ENCODE data around the gene PKD1L1.

Gene PKD1L1

DNA sequence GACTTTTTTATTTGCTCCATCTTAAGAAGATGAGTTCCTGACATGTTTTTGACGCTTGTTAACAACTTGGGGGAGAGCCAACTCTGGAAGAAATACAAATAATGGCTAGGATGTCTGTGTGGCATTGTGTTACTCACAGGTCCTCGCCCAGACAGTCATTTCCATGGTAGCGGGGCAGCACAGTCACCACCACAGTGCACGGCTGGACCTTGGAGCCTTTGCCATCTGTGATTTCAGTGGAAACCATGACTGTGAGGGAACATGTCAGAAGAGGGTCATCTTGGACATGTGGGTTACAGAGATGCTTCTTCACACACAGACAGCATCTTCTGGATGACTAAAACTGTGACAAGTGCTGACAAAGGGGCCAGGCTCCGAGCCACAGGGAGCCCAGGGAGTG is 74.5 kb downstream of the PKD1L1 start:
- DNase-seq, result no peak

GRCh38 chr7:47867286-47867685 is 81.0 kb downstream of the PKD1L1 start:
- DNase-seq, result no peak

GRCh38 chr7:47866120-47866519 is 82.1 kb downstream of the PKD1L1 start:
- no peak for DNase-seq

- peak; percentile 5 for DNase-seq
Measured at GRCh38 chr7:47852330-47853245, 95.7 kb downstream of the PKD1L1 start.

DNA sequence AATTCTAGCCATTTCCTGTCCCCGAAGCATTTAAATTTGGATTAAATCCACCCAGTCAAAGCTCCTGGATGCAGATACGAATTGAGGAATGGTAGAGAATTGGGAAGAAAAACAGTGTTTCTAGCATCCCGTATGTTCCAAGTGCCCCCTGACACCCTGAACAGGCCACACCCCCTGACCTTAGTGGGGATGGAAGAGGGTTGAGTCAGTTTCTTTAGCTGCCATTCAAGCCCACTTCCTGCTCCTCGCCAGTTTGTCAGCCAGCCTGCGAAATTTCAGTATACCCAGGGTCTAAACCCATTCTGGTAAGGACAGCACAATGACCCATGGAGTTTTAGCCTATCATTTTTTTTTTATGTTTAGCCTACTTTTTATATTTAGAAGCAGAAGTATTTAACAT is 101.1 kb downstream of the PKD1L1 start:
- no peak for DNase-seq

GRCh38 chr7:47846138-47846836 is 102.0 kb downstream of the PKD1L1 start:
- no peak for DNase-seq

DNA sequence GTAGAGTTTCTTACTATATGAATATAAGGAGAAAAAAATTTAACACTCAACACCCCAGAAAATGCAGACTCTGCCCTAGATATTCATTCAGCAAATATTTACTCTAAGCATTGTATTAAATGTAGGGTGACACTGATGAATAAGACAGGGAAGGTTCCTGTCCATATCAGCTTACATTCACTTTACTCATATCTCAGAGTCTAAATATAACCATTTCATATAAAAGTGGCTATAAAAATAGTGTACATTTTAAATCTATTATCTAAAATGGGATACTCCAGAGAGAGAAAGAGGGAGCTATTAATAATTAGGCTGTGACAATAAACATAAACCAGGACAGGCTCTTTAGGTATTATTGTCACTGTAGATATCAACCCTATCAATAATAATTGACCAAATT is 104.0 kb downstream of the PKD1L1 start:
- no peak for DNase-seq

DNA sequence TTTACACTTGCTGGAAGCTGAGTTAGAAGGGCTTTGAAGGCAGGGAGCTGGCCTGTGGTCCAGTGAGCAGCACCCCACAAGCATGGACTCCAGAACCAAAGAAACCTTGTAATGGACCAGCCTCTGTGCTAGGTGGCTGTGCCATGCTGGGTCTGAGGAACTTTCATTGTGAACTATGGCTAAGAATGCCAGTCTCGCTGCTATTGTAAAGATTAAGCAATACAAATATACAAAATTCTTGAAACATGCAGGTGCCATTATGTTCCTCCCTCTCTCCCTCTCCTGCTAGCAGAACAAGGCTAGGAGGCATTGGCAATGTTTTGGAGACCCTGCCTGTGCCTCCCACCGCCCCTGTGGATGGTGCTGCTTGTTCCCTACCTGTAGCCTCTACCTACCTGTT is 105.0 kb downstream of the PKD1L1 start:
- no peak for DNase-seq

GRCh38 chr7:47839381-47839780 is 108.9 kb downstream of the PKD1L1 start:
- no peak for DNase-seq

GRCh38 chr7:47837826-47838225 is 110.4 kb downstream of the PKD1L1 start:
- DNase-seq, result no peak

DNA sequence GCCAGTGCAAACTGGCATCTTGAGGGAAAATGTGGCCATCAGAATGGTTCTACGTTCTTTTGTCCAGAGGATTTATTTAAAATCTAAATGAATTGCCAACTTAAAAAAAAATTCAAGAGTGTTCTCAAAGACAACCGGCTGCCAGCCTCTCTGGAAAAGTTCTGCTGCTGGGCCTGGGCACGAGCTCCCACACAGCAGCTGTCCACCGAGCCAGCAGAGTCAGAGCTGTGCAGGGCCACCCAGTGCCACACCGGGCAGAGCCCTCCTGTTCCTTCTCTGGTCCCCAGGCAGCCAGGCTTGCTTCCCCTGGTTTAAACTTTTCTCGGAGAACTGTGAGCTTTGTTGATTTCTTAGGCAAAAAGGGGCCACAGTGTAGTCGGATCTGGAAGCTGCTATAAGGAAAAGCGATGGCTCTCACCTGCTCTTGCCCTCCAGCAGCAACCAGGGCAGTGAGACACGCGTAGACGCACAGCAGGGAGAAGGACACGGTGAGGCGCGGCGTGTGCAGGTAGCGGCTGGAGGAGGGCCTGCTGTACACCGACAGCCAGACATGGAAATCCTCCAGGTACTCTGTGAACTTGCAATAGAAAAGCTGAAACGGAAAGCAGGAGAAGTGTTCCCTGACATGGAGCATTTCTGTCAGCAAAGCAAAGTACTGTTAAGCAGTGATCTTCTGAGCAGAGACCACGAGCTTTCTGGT is 111.6 kb downstream of the PKD1L1 start:
- DNase-seq, result no peak

GRCh38 chr7:47836080-47836479 is 112.2 kb downstream of the PKD1L1 start:
- DNase-seq, result no peak

DNA sequence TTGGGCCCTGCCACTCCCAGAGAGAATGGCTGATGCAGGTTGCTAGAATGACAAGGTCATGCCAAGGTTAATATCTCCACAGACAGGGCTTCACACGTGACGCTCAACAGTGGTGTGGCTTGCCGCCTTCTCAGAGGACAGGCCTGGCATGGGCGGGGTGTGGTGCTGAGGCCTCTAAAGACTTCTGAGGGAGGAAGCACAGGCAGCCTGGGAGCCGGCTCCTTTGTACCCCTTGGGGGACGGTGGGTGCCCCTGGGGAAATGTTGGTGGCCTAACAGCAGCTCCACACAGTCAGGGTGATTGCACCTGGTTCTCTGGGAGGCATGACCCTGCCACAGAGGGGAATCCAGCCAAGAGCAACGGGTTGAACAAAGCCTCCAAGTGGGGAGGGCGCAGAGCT is 115.1 kb downstream of the PKD1L1 start:
- no peak for DNase-seq

DNA sequence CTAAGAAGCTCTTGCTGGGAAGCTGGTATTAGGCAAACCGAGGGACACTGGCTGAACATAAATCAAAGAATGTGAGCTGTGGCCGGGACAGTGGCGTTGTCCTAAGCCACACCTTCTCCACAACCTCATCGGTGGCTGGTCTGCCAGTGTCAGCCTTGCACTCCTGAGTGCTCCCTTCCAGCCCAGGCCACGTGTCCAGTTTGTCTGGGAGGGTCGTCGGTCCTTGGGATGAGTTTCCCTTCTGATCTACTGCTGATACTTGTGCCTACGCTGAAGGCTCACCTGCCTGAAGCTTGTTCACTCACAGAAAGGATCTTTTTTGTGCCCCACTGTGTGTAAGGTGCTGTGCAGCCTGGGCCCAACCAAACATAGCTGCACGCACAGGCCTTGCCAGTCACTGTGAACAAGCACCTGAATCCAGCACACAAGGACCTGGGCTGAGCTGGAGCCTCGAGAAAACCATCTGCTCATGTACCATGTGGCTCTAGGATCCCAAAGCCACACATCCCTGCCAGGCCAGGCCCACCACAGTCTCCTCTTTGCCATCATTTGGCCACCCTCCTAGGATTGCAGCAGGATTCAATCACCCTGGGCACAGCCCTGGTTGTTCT is 116.1 kb downstream of the PKD1L1 start:
- DNase-seq, result no peak

DNA sequence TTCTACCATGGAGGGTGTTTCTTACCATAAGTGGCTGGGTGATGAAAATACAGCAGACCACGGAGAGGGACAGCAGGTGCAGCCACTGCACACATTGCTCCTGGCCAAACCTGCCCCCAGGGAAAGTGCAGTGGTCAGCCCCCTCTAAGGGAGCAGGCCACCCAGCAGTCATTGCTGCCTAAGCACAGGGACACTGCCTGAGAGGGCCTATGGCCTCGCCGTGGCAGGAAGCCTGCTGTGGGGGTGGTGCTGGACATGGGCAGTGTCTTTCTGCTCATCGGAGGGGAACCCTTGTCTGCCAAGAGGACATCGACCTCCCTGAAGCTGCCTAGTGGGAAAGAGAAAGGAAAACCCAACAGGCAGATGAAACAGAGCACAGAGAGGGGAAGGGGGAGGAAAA is 118.3 kb downstream of the PKD1L1 start:
- no peak for DNase-seq

DNA sequence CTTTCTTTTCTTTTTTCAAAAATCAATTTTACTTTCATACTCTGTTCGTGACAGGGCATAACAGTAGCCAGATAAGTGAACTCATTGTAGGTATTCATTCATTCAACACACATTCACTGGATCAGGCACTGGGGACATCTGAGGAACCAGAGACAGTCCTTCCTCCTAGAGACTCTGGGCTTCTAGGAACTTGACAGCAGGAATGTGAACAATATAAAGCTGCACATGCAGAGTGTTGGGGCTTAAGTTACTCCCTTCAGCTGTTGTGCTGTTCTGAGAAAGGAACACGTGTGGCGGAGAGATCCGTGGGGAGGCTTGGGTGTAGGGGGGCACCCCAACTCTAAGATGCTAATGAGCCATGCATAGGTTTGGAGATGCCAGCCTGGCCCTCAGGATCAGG is 120.4 kb downstream of the PKD1L1 start:
- DNase-seq, result no peak

GRCh38 chr7:47827351-47827756 is 120.9 kb downstream of the PKD1L1 start:
- DNase-seq, result no peak

- no peak for DNase-seq
Measured at GRCh38 chr7:47826754-47827153, 121.5 kb downstream of the PKD1L1 start.

DNA sequence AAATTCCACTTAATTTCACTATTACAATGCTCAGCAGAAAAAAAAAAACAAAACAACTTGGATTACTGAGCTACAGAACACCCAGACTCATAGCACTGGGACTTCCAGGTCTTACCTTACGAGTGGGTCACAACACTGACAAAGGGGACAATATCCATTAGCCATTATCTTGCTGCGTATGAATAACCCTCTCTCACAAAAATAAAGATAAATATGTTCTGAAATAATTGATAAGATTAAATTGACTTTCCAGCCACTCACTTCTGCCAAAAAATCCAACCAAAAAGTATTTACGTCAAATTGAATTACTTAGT is 128.7 kb downstream of the PKD1L1 start:
- no peak for DNase-seq

DNA sequence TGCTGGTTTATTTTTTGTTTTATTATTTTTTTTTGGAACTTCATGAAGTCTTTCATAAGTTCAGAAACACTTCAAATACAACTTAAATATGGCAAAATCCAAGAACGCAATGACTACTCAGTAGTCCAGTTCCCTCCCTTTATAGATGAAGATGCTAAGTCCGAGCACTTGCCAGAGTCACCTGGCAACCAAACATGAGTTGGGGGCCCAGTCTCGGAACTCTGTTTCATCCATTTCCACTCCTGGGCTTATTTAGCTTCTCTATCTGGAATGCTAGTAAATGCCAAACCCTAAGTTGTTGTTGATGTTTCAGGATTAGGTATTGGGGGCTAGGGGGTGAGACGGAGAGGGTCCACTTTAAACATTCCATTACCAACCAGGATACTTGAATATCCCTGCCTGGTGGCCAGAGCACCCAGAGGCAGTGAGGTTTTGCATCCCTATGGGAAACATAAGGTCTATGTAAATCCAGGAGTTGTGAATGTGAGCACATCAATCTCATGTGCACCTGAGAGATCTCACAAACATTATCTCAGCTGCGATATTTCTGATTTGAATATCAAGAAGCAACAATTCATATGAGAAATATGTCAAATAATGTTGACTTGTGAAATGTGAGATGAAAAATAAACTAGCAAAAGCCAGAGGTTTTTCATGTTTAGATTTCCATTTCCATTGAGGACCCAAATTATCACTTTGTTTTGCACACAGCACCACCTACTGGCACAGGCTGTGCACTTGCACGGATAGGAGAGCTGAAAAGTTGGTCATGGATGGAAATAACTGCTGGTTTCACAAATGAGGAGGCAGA is 129.3 kb downstream of the PKD1L1 start:
- peak; percentile 67 for DNase-seq

GRCh38 chr7:47817917-47818316 is 130.3 kb downstream of the PKD1L1 start:
- DNase-seq, result no peak

- no peak for DNase-seq
Measured at GRCh38 chr7:47816647-47817046, 131.6 kb downstream of the PKD1L1 start.

- DNase-seq, result no peak
Measured at GRCh38 chr7:47815867-47816266, 132.4 kb downstream of the PKD1L1 start.
